Activated effector memory CD4-positive, alpha-beta T cell treated with Interleukin-2 at 50 U/mL for 16 hours (primary cell): ENCODE data around the gene ACIN1.

Experiments used
- DNase-seq: peaks from one replicate; pipeline ENCODE4 v3.0.0-alpha.2; 2020

The ACIN1 gene

DNA sequence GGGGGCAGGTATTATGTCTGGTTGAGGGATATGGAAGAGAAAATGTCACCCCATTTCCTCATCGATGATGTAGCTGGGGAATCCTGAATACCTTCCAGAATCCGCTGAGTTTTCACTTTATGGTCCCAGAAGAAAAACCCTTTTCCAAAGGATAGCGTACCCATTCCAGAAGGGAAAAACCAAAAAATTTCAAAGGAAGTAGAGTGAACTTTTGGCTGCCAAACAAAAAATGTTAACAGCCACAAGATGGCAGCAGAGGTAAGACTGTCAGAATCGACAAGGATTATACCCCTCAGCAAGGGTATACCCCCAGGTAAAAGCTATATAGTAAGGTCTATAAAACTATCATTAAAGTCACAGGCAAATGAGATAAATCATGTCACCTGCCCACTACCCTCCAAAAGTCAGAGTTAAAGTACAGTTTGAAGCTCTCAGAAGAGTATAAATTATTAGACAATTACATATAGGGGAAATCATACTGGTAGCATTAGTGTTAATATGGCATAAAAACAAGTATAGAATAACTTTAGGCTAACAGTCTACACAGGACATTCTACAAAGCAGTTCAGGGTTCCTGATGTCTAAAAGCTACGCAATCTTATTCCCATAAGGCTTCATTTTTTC is 18.0 kb downstream of the ACIN1 start:
- no peak for DNase-seq

DNA sequence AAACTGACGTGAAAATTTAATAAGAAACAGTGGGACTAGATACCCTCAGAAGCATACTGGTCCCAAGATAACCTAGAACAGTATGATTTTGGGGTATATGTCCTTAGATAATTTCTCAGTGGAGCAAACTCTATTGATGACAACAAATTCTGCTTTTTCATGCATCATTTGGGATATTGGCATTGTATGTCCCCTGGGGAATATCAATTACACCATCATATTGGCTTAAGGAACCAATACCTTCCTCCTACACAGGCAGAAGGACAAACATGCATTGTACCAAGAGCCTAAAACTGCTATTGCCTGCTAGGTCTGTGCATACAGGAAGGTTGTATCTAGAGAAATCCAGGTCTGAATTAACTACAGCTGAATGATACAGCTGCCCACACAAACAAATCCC is 20.0 kb downstream of the ACIN1 start:
- no peak for DNase-seq

DNA sequence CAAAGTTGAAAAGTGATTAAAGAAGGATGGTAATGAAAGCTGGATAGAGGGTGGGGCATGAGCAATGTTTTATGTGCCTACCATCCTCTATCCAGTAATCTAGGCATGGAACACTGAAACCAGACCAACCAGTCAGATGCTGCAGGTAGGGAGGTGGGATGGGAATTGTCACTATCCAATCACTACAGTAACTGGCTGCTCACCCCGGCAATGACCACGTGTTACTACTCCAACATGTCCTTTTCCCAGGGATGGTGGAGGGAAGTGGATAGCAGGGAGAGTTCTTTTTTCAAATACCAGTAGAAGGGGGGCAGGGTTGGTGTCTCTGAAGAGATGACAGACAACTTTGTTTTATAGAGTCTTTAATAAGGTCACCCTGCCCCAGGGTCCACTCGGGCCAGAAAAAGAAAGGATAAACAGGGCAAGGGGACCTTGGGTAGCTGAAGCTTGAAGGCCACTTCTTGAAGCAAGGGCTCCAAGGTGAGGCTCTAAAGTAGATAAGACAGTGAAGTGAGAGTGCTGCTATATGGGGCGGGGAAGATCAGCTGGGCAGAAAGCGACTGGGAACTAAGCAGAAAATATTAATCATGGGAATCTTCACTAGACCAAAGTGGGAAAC is 22.9 kb downstream of the ACIN1 start:
- DNase-seq = no peak

DNA sequence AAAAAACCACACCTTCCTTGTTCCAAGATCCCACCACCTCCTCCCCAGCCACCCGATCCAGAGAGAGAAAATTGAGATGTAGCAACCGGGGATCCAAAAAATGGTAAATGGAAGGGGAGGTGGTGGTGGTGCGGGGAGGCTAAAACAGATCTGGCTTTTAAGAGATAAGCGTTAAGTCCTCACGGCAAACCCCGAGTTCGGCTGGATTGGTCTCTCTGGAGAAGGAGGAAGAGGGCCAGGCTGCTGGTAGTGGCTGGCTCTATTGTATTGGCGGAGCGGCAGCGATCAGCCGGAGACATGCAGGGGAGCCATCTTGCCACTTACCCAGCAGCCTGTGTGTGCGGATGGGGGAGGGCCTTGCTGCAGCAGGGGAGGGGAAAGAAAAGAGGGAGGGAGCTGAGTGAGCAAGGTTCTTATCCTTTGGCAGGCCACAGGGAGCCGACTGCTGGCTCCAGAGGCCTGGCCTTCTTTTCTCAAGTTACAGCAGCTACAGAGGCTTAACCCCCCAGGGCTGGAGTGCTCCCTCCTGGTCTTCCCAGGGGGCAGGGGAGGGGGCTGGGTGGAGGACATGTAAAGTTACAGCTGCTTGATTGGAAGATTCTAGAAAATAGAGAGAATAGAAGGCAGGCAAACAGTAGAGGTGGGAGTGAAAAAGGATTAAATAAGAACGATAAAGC is 23.6 kb downstream of the ACIN1 start:
- peak; percentile 67 for DNase-seq

DNA sequence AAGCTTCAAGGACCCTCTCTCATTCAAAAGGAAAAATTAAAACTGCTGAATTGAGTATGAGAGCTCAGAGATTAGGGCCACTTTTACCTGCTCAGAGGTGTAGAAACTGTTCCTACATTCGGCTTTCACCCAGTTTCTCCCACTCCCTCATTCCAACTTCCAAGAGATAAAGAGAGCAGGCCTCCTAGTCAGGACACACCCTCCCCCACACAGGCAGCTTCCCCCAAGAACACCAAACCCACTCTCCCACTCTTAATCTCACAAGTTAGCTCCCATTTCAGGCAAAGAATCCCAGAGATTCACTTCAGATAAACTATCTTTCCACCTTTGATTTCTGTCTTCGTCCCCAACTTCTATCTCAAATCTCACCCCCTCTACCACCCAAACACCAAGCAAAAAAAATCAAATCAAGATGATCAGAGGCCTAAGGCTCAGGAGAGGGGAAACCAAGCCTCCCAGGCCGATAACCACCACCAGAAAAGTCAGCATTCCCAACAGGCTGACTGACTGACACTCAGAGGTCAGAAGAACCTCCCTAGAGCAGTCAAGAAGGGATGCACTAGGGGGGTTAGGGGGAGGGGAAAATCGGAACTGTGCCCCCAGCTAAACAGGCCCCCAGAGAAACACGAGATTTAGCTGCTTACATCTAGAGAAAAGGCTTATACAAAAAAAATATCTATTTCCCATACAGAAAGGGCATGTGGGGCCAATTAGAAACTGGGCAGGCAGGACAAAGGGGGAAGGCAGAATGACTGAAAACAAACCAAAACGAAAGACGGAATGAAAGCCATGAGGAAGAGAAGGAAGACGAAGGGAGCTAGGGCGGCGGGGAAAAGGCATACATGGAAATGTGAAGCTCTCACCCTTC is 24.4 kb downstream of the ACIN1 start:
- no peak for DNase-seq

DNA sequence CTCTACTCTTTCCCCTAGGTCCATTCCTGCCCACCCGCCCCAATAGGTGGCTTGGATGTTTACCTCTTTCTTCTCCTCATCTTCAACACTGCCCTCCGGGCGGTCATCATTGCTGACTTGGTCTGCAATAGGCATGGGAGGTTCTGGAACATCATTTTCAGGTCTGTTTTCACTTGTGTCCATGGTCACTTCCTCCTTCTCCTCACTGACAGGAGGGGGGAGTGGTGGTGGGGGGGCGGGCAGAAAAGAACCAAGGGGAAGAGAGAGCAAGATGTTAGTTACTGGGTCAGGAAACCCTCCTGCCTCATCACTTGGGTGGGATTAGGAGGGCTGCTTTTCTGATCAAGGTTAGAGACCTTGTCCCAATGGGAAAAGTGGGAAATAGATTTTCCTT is 25.5 kb downstream of the ACIN1 start:
- DNase-seq = no peak

DNA sequence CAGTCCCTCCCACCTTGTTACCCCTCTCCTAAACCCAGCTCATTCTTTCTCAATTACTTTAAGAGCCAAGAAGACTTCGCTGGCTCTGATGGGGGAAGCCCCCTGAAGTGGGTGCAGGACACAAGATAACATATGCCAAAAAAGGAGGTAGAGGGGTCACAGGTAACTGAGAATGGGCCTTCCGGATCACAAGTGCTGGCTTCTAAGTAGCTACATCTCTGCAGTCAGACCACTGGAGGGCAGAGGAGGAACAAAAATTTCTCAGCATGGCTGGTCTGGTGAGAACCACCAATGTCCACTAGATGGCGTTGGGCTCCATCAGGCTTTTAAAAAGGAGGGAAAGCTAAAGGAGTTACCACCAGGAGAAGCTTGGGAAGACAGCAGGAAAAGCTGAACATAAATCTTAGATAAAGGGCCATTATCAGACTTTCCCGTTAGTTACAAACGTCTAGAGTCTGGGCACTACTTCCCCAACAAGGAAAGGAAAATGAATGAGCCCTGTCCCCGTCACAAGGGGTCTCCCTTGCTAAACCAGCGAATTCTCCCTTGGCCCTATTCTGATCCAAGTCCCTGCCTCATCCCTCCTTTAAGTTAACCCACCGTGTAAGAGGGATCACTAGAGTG is 26.0 kb downstream of the ACIN1 start:
- DNase-seq = peak; percentile 54

DNA sequence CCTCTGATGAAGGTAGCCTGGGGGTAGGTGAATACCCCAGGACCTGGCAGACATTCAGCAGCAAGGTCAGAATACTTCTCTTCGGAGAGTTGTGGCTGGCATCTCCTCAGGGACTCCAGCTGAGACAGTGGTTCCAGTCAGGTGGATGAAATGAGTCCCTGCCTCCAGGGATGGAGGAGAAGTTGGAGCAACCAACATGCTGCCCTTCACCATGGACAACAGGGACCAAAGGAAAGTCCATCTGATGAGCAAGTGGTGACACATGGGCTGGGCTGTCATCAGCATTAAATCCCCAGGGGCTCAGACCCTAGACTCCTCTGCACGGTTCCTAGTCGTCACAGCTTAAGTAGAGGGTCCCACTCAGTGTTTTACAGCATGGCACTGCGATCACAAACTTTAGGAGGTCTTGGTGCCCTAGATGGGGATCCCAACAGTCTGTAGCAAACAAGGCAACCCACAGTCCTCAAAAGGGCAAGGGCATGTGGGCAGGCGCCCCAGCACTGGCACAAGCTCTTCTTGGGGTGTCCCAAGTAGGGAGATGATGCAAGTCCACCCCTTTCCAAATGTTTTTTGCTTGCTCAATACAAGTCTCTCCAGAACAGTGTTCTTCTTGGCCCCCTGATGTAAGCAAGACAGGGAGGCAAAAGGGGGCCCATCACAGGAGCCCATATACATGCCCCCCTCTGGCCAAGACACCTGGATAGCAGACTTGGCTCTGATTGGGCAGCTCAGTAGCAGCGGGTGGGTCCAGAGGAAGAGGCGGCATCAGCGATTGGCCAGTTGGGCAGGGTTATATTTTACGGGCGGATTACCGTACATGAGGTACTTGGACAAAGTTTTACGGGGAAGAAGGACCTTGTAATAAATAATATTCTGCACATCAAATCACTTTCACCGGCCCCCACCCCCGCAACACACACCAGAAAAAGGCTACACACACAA is 26.8 kb downstream of the ACIN1 start:
- no peak for DNase-seq

DNA sequence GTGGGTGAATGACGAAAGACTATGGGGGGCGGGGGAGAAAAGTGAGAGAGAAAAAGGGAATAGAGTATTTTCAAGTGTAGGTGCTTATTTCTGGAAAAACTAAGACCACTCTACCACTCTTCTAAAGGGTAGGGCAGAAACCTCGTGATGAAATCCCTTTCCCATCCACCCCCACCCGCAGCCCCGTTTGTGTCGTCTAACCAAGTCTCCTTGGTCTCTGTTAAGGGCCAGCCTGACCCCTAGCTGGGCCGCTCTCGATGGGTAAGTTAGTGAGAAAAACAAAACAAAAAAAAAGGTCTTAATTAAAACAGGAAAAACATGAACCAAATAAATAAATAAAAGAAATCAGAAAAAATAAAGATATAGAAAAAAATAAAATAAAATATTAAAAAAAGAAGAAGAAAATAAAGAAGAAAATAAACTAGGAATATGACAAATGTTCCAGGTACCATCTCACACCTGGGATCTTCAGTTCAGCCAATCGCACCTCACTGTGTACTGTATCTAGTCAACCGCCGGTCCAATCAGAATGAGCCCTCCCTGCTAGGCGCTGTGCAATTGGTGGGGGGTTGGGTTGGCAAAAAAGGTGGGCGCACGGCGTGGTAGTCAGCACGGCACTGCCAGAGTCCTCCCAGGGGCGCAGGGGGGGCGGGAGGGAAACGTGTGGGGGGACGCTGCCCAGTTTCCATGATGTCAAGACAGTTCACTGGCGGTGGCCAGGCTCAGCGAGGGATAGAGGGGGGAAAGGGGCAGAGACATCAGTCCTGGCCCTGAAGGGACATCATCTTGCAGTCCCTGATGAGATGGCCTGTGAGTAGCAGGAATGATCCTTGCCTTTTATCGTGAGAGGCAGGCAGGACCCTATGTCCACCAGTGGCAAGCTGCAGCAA is 27.8 kb downstream of the ACIN1 start:
- no peak for DNase-seq

DNA sequence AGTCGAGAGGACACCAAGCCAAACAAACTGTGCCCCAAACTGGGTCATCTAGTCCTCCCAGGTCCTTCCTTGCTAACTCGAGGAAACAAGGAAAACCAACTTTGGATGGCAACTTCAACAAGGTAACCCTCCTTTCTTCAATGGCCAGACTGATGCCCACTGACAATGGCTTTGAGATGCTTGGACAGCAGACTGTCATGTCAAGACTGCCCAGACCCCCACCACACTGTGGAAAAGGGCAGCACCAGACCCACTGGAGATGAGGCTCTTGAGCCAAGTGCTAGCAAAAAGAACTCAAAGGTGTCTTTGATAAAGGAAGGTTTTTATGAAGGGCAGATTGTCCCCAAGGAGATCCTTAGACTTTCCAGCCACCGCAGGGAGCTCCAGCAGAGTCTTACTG is 28.6 kb downstream of the ACIN1 start:
- DNase-seq = no peak

DNA sequence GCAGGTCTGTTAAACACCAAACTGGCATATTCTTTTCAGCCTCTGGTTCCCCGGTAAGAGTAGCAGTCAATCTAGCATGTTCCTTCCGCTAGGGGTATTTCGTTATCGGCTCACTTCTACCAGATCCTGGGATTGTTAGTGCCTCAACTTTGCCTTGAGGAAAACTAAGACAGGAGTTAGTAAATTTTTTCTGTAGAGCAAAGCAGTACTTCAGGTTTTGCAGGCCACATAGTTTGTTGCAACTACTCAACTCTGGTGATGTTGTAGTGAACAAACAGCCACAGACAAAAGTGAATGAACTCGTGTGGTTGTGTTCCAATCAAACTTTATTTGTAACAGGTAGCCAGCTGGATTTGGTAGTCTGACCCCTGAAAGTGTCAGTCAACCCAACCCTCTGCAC is 31.3 kb downstream of the ACIN1 start:
- DNase-seq = no peak

DNA sequence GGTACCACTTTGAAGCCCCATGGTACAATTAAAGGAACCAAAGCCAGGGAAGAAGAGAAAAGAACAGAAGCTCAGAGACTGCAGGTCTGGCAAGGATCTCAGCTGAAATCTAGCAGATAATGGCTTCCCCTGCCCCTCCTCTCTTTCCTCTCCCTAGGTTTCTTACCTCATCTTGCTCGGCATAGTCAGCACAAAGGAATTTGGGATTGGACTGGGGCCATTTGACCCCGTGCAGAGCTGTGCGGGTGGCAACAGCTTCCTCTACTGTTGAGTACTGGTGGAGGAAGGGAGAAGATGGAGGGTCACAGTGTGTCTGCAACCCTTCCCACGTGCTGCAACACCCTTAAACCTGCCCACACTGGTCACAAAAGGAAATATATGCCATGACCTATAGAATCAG is 32.9 kb downstream of the ACIN1 start:
- no peak for DNase-seq

DNA sequence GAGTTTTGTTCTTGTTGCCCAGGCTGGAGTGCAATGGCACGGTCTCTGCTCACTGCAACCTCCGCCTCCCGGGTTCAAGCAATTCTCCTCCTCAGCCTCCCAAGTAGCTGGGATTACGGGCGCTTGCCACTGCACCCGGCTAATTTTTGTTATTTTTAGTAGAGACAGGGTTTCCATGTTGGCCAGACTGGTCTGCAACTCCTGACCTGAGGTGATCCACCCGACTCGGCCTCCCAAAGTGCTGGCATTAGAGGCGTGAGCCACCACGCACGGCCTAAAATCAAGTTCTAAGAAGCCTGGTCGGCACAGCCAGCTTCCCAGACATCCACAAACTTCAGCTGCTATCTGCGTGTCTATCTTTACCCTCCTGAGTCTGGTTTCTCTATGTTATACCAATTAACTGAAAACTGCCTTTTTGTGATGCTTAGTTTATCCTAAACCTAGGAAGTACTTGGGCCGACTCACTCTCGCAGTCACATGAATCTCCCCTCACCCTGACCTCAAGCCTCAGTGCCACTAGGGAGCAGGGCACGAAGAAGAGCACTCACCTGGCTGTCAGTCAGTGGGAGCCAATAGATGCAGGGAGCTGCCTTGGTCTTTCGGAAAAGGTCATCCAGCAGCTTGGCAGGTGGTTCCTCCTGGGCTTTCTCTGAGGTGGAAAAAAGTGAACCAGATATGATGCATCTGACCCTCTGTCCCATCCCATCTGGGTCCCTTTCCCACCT is 34.2 kb downstream of the ACIN1 start:
- DNase-seq = no peak

DNA sequence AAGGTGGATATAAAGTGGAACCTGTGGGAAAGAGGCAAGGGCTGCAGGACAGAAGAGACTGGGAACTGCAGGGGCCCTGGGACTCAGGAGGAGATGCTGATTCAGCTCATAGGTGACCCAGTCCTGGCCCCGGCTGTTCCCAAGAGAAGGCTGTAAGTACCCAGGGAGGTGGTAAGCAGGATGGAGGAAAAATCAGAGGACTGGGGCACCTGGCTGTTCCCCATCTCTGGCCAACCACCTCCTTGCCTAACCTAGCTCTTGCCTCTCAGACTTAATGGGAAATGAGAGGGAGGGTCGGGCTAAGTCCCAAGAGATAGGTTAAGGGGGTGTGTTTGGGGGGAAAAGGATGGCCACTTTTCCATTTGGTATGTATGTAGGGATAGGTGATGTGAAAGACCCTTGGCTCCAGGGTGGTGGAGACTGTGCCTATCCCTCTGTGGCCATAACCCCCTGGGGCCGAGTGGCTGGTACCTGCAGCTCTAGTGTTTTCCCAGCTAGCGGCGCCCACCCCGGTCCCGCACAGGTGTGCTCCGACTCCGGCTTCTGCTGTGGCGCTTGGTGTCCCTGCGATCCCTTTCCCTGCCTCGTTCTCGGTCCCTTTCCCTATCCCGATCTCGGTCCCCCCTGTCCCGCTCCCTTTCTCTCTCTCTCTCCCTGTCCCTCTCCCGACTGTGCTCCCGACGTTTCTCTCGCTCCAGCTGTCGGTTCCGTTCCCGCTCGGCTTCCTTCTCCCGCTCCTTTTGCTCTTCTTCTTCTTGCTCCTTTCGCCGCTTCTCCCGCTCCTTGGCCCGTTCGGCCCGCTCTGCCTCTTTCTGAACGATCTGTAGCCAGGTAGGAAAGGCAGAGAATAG is 36.1 kb downstream of the ACIN1 start:
- DNase-seq = no peak

DNA sequence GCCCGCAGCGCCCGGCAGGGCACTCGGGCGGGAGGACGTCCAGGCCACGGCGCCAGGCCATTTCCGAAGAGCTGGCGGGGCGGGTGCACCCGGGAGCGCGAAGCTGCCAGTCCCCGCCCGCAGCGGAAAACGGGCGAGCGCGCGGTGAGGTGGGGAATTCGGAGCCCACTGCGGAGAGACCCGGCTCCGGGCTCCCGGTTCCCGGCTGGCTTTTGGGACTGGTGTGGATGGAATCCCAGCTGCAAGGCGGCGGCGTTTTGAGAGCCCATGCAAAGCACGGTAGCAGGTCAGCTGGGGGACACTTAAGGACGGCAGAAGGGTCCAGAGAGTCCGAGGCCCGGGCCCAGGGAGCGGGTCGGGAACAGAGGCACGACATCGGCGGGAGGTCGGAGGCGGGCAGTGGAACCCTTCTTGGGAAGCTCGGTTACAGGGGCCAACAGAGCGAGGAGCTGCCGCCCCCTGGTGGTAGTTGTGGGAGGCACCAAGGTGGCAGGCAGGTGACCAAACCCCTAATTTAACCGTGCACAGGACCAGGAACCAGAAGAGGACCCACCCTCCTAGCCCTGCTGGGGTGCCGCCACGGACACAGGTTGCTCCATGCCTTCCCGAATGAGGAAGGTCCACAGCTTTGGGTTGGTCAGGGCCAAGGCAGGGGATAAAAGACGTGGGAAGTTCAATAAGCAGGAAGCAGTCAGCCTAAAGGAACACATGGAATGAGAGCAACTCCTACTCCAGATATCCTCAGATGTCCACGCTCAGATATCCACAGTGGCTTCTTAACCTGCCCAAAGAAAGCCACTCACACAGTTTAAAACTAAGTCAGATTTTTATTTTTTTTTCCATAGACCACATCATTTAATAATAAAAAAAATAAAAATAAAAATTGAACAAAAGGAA is 36.9 kb downstream of the ACIN1 start:
- DNase-seq = peak; percentile 77

DNA sequence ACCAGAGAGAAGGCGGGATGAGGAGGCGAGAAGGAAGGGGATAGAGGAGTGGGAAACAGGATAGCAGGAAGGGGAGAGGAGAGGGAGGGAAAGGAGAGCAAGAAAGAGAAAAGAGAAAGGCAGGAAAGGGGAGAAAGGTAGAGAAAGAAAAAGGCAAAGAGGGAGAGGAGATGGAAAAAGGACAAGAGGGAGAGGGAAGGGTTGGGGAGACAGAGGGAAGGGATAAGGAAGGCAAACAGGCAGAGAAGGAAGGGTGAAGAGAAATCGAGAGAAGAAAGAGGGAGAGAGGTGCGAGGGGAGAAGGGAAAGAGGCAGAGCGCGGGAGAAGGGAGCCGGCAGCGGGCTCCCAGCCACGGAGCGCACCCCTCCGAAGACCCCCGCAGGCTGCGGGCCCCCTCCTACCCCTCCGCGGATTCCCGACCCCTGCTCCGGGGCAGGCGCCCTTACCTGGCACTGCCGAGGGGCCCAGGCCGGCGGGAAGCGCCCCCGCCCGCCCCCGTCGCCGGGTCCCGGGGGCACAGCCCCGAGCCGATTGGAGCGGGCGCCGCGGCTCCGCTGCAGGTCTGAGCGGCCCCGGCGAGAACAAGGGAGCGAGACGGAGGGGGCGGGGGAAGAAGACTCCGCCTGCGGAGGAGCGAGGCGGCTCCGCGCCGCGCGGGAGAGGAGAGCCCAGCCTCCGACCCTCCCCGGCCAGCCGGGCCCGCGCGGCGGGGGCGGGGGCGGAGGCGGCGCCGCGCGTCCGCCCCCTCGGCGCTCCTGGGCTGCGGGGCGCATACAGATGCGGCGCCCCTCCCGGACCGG is 37.8 kb downstream of the ACIN1 start, which contains the start of gene CDH24:
Gene CDH24, minus strand, starts transcription at position 565 of the 801 bp plus-strand sequence. CDS start 1,787 bp downstream, outside the sequence.
- peak; percentile 59 for DNase-seq
